Lower lobe of right lung (tissue), 2 donors: Measurements from ENCODE around the gene APOL2. TPM values are rescaled to one million over a fixed set of nuclear protein-coding genes. Genes with fewer than 3 reads are reported as not detected.
A peak's percentile ranks its signal among the peaks of the same experiment; 100 is the strongest.
"Not testable (repeated sequence)": the region's sequence is repeated elsewhere in the genome, so short reads cannot be mapped to it uniquely, and the experiment has no call there.

ENCODE experiments used
- ATAC-seq, 2 donors: fragments of 200-7000 bp; cut with Tn5 transposase; one replicate each; pipeline ENCODE4 v1.9.1; 2020 to 2022; ENCODE audit warnings: mild to moderate bottlenecking in 2 of 2, moderate library complexity in 2 of 2
- DNase-seq: peaks from one replicate; pipeline ENCODE4 v3.0.0-alpha.2; 2020
- H3K27ac ChIP-seq: fragments of 200-600 bp; one replicate; pipeline ENCODE4 v1.8.0; 2022
- H3K27me3 ChIP-seq: fragments of 200-600 bp; one replicate; pipeline ENCODE4 v1.8.0; 2022; ENCODE audit warnings: low read depth
- H3K36me3 ChIP-seq: fragments of 200-600 bp; one replicate; pipeline ENCODE4 v1.8.0; 2022; ENCODE audit warnings: mild to moderate bottlenecking
- H3K4me1 ChIP-seq: fragments of 200-600 bp; one replicate; pipeline ENCODE4 v1.8.0; 2022
- H3K4me3 ChIP-seq: fragments of 200-600 bp; one replicate; pipeline ENCODE4 v1.8.0; 2022; ENCODE audit warnings: mild to moderate bottlenecking
- H3K9me3 ChIP-seq: fragments of 200-600 bp; one replicate; pipeline ENCODE4 v1.8.0; 2022
- CTCF ChIP-seq: fragments of 200-600 bp; IDR thresholded peaks from one replicate; pipeline ENCODE4 v1.8.0; 2022; ENCODE audit warnings: antibody characterized with exemption, mild to moderate bottlenecking
- intact Hi-C: fragments of 100-400 bp; cut with DNase I; formaldehyde crosslinking; loops from one replicate; pipeline ENCODE4 v1.11.0; 2022
- total RNA-seq: library from RNA; stranded (reverse); fragmentation: NEBNext Ultra II Directional; extraction: Animal tissue kit (Norgen Biotek cat#: 25700); gene quantifications from one replicate; pipeline ENCODE4 v1.2.1, GENCODE V29; 2021
- donor health status: DM: no; HTN: yes; CAD: no; lungs with severe emphysema.

The APOL2 gene
- total RNA-seq, 1 donor from 2014 or later: 56.0 TPM

- peaks cover 8% of the 10 kb centered on the region for H3K4me1 ChIP-seq
- H3K9me3 ChIP-seq: no peaks in the 10 kb centered on the region
- intact Hi-C loops: no loop called here
- H3K27me3 ChIP-seq: no peaks in the 10 kb centered on the region
- ATAC-seq (no peak), DNase-seq (no peak)
- H3K27ac ChIP-seq: no peak overlapping the region
- H3K4me3 ChIP-seq: no peak overlapping the region
- H3K36me3 ChIP-seq: peaks cover 58% of the 10 kb centered on the region
- TF ChIP-seq CTCF: no peak
These were observed 41.1 kb upstream of the APOL2 start for GRCh38 chr22:36280379-36280778.

GRCh38 chr22:36279219-36279666, 39.9 kb upstream of the APOL2 start:
- no peak for TF ChIP-seq CTCF
- DNase-seq: no peak
- Histone ChIP-seq H3K27me3 (no peaks in the 10 kb centered on the region), H3K9me3 (no peaks in the 10 kb centered on the region), H3K27ac (no peak overlapping the region), H3K4me1 (peaks cover 8% of the 10 kb centered on the region), H3K4me3 (no peak overlapping the region), H3K36me3 (peaks cover 47% of the 10 kb centered on the region)
- intact Hi-C loops: no loop called here
- ATAC-seq: no peak

- Histone ChIP-seq H3K27ac (no peak overlapping the region), H3K36me3 (peaks cover 32% of the 10 kb centered on the region), H3K4me3 (no peak overlapping the region), H3K4me1 (peaks cover 8% of the 10 kb centered on the region), H3K27me3 (no peaks in the 10 kb centered on the region), H3K9me3 (no peaks in the 10 kb centered on the region)
- peak; percentile 78 to 88 for ATAC-seq
- DNase-seq: peak; percentile 68
- peak; percentile 79 for TF ChIP-seq CTCF
- intact Hi-C loops: no loop called here
These were observed 38.4 kb upstream of the APOL2 start for GRCh38 chr22:36277482-36278291.

- Histone ChIP-seq H3K4me1 (peaks cover 8% of the 10 kb centered on the region), H3K27me3 (no peaks in the 10 kb centered on the region), H3K9me3 (no peaks in the 10 kb centered on the region), H3K4me3 (no peak overlapping the region), H3K27ac (no peak overlapping the region), H3K36me3 (peaks cover under 1% of the 10 kb centered on the region)
- DNase-seq (peak; percentile 70), ATAC-seq (no peak)
- no peak for TF ChIP-seq CTCF
- intact Hi-C loops: no loop called here
These were observed 35.2 kb upstream of the APOL2 start for GRCh38 chr22:36274531-36274930.

- DNase-seq, H3K27me3 ChIP-seq, H3K4me1 ChIP-seq, intact Hi-C loops, H3K4me3 ChIP-seq, H3K9me3 ChIP-seq, ATAC-seq, H3K36me3 ChIP-seq, H3K27ac ChIP-seq: not testable (repeated sequence)
These were observed 32.6 kb upstream of the APOL2 start for GRCh38 chr22:36271951-36272350.

- H3K9me3 ChIP-seq, H3K4me3 ChIP-seq, ATAC-seq, DNase-seq, H3K4me1 ChIP-seq, H3K27me3 ChIP-seq, H3K36me3 ChIP-seq, intact Hi-C loops, H3K27ac ChIP-seq: not testable (repeated sequence)
These were observed 31.9 kb upstream of the APOL2 start for GRCh38 chr22:36271231-36271630.
